Astrocyte (in vitro differentiated cells and primary cell): ENCODE results near the gene AHDC1. TPM values are rescaled to one million over a fixed set of nuclear protein-coding genes. Genes with fewer than 3 reads are reported as not detected.

ENCODE experiments used
- DNase-seq: peaks from one replicate; pipeline ENCODE4 v3.0.0-alpha.2; 2010; ENCODE audit warnings: low read depth
- FAIRE-seq: peaks from 2 replicates; lab custom pipeline; 2011; peaks lifted over from hg19 to GRCh38; lab: Jason Lieb, UNC
- H2AFZ ChIP-seq: 2 replicates; pipeline ENCODE4 v1.6.0; 2012; ENCODE audit warnings: low read depth, low read length, inconsistent platforms
- H3K27ac ChIP-seq: 2 replicates; pipeline ENCODE4 v1.5.1; 2011; ENCODE audit warnings: low read depth, low read length, inconsistent platforms
- H3K27me3 ChIP-seq: 2 replicates; pipeline ENCODE4 v1.6.0; 2011; ENCODE audit warnings: low read length, inconsistent platforms; ENCODE audit not compliant: insufficient read depth
- H3K36me3 ChIP-seq: 2 replicates; pipeline ENCODE4 v1.5.1; 2011; ENCODE audit warnings: low read length, inconsistent platforms; ENCODE audit not compliant: insufficient read depth
- H3K4me1 ChIP-seq: 2 replicates; pipeline ENCODE4 v1.5.1; 2011; ENCODE audit warnings: low read length, inconsistent platforms; ENCODE audit not compliant: insufficient read depth
- H3K4me2 ChIP-seq: 2 replicates; pipeline ENCODE4 v1.6.0; 2012; ENCODE audit warnings: low read length, inconsistent platforms
- H3K4me3 ChIP-seq: 2 replicates; pipeline ENCODE4 v1.5.1; 2011; ENCODE audit warnings: low read depth, mild to moderate bottlenecking, low read length, inconsistent platforms; ENCODE audit not compliant: insufficient read depth
- H3K79me2 ChIP-seq: 2 replicates; pipeline ENCODE4 v1.6.0; 2012; ENCODE audit warnings: mild to moderate bottlenecking, low read length, inconsistent platforms; ENCODE audit not compliant: insufficient read depth
- H3K9ac ChIP-seq: 2 replicates; pipeline ENCODE4 v1.6.0; 2012; ENCODE audit warnings: mild to moderate bottlenecking, low read length, inconsistent platforms
- H3K9me3 ChIP-seq: 2 replicates; pipeline ENCODE4 v1.5.1; 2012; ENCODE audit warnings: low read depth, mild to moderate bottlenecking, low read length, inconsistent platforms; ENCODE audit not compliant: insufficient read depth
- H4K20me1 ChIP-seq: 2 replicates; pipeline ENCODE4 v1.6.0; 2012; ENCODE audit warnings: low read length, inconsistent platforms; ENCODE audit not compliant: insufficient read depth
- H3K27ac Mint-ChIP-seq: one replicate; pipeline ENCODE4 v1.8.0; 2021; ENCODE audit warnings: mild to moderate bottlenecking, mixed read lengths; ENCODE audit not compliant: unreplicated experiment
- H3K27me3 Mint-ChIP-seq: one replicate; pipeline ENCODE4 v1.8.0; 2021; ENCODE audit warnings: low read depth, mixed read lengths; ENCODE audit not compliant: unreplicated experiment
- H3K36me3 Mint-ChIP-seq: one replicate; pipeline ENCODE4 v1.8.0; 2021; ENCODE audit warnings: low read depth, mixed read lengths; ENCODE audit not compliant: unreplicated experiment
- H3K4me1 Mint-ChIP-seq: one replicate; pipeline ENCODE4 v1.8.0; 2021; ENCODE audit warnings: low read depth, mixed read lengths; ENCODE audit not compliant: unreplicated experiment
- H3K4me3 Mint-ChIP-seq: one replicate; pipeline ENCODE4 v1.8.0; 2021; ENCODE audit warnings: mild to moderate bottlenecking, moderate library complexity, mixed read lengths; ENCODE audit not compliant: unreplicated experiment
- H3K9me3 Mint-ChIP-seq: one replicate; pipeline ENCODE4 v1.8.0; 2021; ENCODE audit warnings: mild to moderate bottlenecking, mixed read lengths; ENCODE audit not compliant: unreplicated experiment
- CTCF ChIP-seq: IDR thresholded peaks from 2 replicates; pipeline ENCODE4 v1.5.1; 2011; ENCODE audit warnings: low read depth, mild to moderate bottlenecking, inconsistent platforms, low read length, moderate library complexity; ENCODE audit not compliant: insufficient read depth
- EZH2 ChIP-seq: IDR thresholded peaks from 2 replicates; pipeline ENCODE4 v1.6.1; 2012; ENCODE audit warnings: mild to moderate bottlenecking, low read length, inconsistent platforms; ENCODE audit not compliant: insufficient read depth
- total RNA-seq: library from RNA; stranded (reverse); gene quantifications from 2 replicates; pipeline ENCODE4 v1.2.1, GENCODE V29; 2021

The AHDC1 gene
- total RNA-seq, 1 donor from 2014 or later, result 75.7 TPM

DNA sequence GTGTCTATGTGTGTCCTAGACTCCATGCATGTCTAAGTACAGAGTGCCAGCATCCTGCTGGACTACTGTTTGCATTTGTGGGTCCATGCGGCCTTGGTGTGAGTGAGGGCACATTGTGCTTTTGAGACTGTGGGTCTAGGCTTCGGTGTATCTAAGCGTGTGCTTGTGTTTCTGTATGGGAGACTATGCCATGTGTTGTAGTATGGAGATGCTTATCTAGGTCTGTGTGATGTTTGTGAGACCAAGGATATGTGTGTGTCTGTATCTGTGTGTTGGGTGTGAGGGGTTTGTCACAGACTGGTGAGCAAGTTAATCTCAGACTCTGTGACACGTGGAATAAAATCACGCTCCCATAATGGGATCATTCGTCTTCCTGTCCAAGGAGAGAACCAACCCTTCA, 14.5 kb downstream of the AHDC1 start:
- Histone ChIP-seq H3K79me2 (peaks cover 88% of the 10 kb centered on the region), H2AFZ (no peak overlapping the region)
- peaks cover 4% of the 10 kb centered on the region for H3K36me3 Mint-ChIP-seq

GRCh38 chr1:27588256-27589232, 15.4 kb downstream of the AHDC1 start:
- Histone ChIP-seq H3K4me2 (no peak overlapping the region), H3K4me1 (peaks cover 33% of the 10 kb centered on the region), H3K4me3 (no peak overlapping the region), H3K36me3 (peaks cover 4% of the 10 kb centered on the region), H3K9ac (no peak overlapping the region), H2AFZ (no peak overlapping the region), H3K27me3 (no peaks in the 10 kb centered on the region), H3K27ac (no peak overlapping the region), H3K79me2 (peaks cover 86% of the 10 kb centered on the region), H3K9me3 (no peaks in the 10 kb centered on the region), H4K20me1 (peaks cover 100% of the 10 kb centered on the region)
- DNase-seq (no peak), FAIRE-seq (peak; percentile 39)
- Mint-ChIP-seq H3K4me1 (peaks cover 24% of the 10 kb centered on the region), H3K36me3 (peaks cover 11% of the 10 kb centered on the region), H3K27ac (no peak overlapping the region), H3K9me3 (no peaks in the 10 kb centered on the region), H3K27me3 (no peaks in the 10 kb centered on the region), H3K4me3 (no peak overlapping the region)
- TF ChIP-seq CTCF, result no peak
- no peak for TF ChIP-seq EZH2

More for the DNA sequence above, 14.5 kb downstream of the AHDC1 start:
- Histone ChIP-seq H3K4me1 (peaks cover 42% of the 10 kb centered on the region), H3K27ac (no peak overlapping the region), H3K4me2 (no peak overlapping the region), H3K9me3 (no peaks in the 10 kb centered on the region), H3K27me3 (no peaks in the 10 kb centered on the region), H3K9ac (peak overlapping the region; percentile 39), H4K20me1 (peaks cover 100% of the 10 kb centered on the region), H3K36me3 (peaks cover 4% of the 10 kb centered on the region), H3K4me3 (no peak overlapping the region)
- Mint-ChIP-seq H3K27me3 (no peaks in the 10 kb centered on the region), H3K4me3 (no peak overlapping the region), H3K4me1 (peaks cover 18% of the 10 kb centered on the region), H3K27ac (no peak overlapping the region), H3K9me3 (no peaks in the 10 kb centered on the region)
- FAIRE-seq, result no peak
- TF ChIP-seq EZH2, result no peak
- no peak for TF ChIP-seq CTCF
- DNase-seq, result no peak
